MM.1S (cell line): ENCODE results near the gene CCN5.

Experiments
- DNase-seq: peaks from one replicate; pipeline ENCODE4 v3.0.0-alpha.2; 2015
- H2AFZ ChIP-seq: fragments of 300-600 bp; sonication (generic); 2 replicates; pipeline ENCODE4 v1.6.0; 2016; ENCODE audit warnings: antibody characterized with exemption, low read length
- H3F3A ChIP-seq: fragments of 300-600 bp; sonication (generic); 2 replicates; pipeline ENCODE4 v1.6.1; 2016; ENCODE audit warnings: mild to moderate bottlenecking, antibody characterized with exemption, low read length, moderate library complexity, mixed read lengths; ENCODE audit not compliant: insufficient read depth
- H3K27ac ChIP-seq: fragments of 300-600 bp; sonication (generic); 2 replicates; pipeline ENCODE4 v1.5.1; 2016; ENCODE audit warnings: mild to moderate bottlenecking, low read length
- H3K27me3 ChIP-seq: fragments of 300-600 bp; sonication (generic); replicated peaks from 2 replicates; pipeline ENCODE4 v1.6.0; 2016; ENCODE audit warnings: low read length; ENCODE audit not compliant: insufficient read depth
- H3K36me3 ChIP-seq: fragments of 300-600 bp; sonication (generic); replicated peaks from 2 replicates; pipeline ENCODE4 v1.6.1; 2016; ENCODE audit warnings: mild to moderate bottlenecking, low read length, mixed read lengths; ENCODE audit not compliant: insufficient read depth
- H3K4me1 ChIP-seq: fragments of 300-600 bp; sonication (generic); 2 replicates; pipeline ENCODE4 v1.6.1; 2016; ENCODE audit warnings: low read length, mixed read lengths
- H3K4me2 ChIP-seq: fragments of 300-600 bp; sonication (generic); 2 replicates; pipeline ENCODE4 v1.6.0; 2016; ENCODE audit warnings: low read depth, low read length
- H3K4me3 ChIP-seq: fragments of 300-600 bp; sonication (generic); 2 replicates; pipeline ENCODE4 v1.5.1; 2016; ENCODE audit warnings: low read length, mixed read lengths
- H3K79me2 ChIP-seq: fragments of 300-600 bp; sonication (generic); 2 replicates; pipeline ENCODE4 v1.6.1; 2016; ENCODE audit warnings: mixed run types, low read length, mixed read lengths
- H3K9ac ChIP-seq: fragments of 300-600 bp; sonication (generic); 2 replicates; pipeline ENCODE4 v1.6.1; 2016; ENCODE audit warnings: low read length, mixed read lengths
- H3K9me2 ChIP-seq: fragments of 300-600 bp; sonication (generic); replicated peaks from 2 replicates; pipeline ENCODE4 v1.6.1; 2016; ENCODE audit warnings: mild to moderate bottlenecking, low read length, mixed read lengths; ENCODE audit not compliant: insufficient read depth
- H3K9me3 ChIP-seq: fragments of 300-600 bp; sonication (generic); replicated peaks from 2 replicates; pipeline ENCODE4 v1.6.1; 2016; ENCODE audit warnings: mild to moderate bottlenecking, low read length, mixed read lengths; ENCODE audit not compliant: insufficient read depth
- H4K20me1 ChIP-seq: fragments of 300-600 bp; sonication (generic); 2 replicates; pipeline ENCODE4 v1.6.1; 2016; ENCODE audit warnings: mild to moderate bottlenecking, low read length, moderate library complexity, mixed read lengths; ENCODE audit not compliant: insufficient read depth
- EZH2 ChIP-seq: fragments of 300-600 bp; sonication (generic); optimal IDR thresholded peaks from 2 replicates; pipeline ENCODE3; 2017; ENCODE audit warnings: low read depth, mild to moderate bottlenecking, antibody characterized with exemption, low read length, mixed read lengths
- EZH2phosphoT487 ChIP-seq: fragments of 300-600 bp; sonication (generic); IDR thresholded peaks from 2 replicates; pipeline ENCODE4 v1.6.1; 2018; ENCODE audit warnings: antibody characterized with exemption, low read length
- TF ChIP-seq, protein P1 (sequence below): fragments of 300-600 bp; sonication (generic); IDR thresholded peaks from 2 replicates; pipeline ENCODE4 v1.5.1; 2016; ENCODE audit warnings: antibody characterized with exemption, low read length, mixed read lengths

The CCN5 gene

DNA sequence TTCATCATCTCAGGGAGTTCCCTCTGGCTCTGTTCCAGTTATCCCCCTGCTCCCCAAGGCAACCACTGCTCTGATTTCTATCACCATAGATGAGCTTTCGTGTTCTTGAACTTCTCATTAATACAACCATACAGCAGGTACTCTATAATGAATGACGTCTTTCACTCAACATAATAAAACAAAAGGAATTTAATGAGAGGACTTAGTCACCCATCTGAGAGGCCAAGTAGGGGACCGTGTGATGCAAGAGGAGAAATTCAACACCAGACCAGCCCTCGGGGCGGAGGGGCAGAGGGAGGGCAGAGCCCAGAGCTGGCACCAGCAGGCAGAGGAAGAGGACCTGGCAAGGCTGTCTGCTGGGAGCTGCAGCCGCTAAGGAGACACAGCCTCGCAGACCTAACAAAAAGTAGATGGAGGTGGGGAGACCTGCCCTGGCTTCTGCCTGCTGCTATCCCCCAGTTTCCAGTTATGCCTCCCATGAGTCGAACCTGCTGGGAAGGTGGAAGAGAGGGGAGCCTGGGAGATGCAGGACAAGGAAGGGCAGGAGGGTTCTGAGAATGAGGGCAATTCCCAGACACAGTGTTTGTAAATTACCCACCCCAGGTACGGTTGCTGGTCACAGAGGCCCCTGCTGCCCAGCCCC lies 13.8 kb downstream of the CCN5 start:
- Histone ChIP-seq H3F3A (peaks cover 10% of the 10 kb centered on the region), H3K27me3 (peaks cover 30% of the 10 kb centered on the region; the same call in 1 of the 2 replicates), H3K36me3 (no peaks in the 10 kb centered on the region), H3K9ac (no peak overlapping the region), H3K9me3 (no peaks in the 10 kb centered on the region), H4K20me1 (no peaks in the 10 kb centered on the region), H3K4me3 (no peak overlapping the region), H3K79me2 (no peaks in the 10 kb centered on the region), H3K9me2 (no peaks in the 10 kb centered on the region), H3K27ac (no peak overlapping the region), H3K4me2 (no peak overlapping the region), H2AFZ (no peak overlapping the region), H3K4me1 (peaks cover 9% of the 10 kb centered on the region; the same call in 1 of the 2 replicates)
- TF ChIP-seq, protein P1, sequence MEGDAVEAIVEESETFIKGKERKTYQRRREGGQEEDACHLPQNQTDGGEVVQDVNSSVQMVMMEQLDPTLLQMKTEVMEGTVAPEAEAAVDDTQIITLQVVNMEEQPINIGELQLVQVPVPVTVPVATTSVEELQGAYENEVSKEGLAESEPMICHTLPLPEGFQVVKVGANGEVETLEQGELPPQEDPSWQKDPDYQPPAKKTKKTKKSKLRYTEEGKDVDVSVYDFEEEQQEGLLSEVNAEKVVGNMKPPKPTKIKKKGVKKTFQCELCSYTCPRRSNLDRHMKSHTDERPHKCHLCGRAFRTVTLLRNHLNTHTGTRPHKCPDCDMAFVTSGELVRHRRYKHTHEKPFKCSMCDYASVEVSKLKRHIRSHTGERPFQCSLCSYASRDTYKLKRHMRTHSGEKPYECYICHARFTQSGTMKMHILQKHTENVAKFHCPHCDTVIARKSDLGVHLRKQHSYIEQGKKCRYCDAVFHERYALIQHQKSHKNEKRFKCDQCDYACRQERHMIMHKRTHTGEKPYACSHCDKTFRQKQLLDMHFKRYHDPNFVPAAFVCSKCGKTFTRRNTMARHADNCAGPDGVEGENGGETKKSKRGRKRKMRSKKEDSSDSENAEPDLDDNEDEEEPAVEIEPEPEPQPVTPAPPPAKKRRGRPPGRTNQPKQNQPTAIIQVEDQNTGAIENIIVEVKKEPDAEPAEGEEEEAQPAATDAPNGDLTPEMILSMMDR = no peak
- TF ChIP-seq EZH2phosphoT487 (no peak), EZH2 (no peak)
- DNase-seq = no peak

DNA sequence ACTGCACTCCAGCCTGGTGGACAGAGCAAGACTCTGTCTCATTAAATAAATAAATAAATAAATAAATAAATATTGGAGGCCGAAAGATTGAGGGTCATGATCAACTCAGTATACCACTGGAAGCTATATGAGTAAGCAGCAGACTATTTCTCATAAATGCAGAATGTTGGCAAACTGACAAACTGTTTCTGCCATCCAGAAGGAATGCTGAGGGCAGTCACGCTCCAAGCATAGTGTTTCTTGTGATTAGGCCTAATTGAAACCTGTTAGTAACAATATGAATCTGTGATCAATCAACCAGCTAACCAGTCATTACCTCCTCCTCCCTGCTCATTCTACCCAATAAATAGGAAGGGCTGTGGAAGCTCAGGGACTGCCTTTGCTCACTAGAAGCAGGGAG lies 15.3 kb downstream of the CCN5 start:
- TF ChIP-seq EZH2 (no peak), EZH2phosphoT487 (no peak)
- TF ChIP-seq, protein P1 = no peak
- Histone ChIP-seq H3K79me2 (no peaks in the 10 kb centered on the region), H3K4me1 (peaks cover 9% of the 10 kb centered on the region; the same call in 1 of the 2 replicates), H3K27ac (no peak overlapping the region), H3K9me3 (no peaks in the 10 kb centered on the region), H3K27me3 (peaks cover 30% of the 10 kb centered on the region; the same call in 1 of the 2 replicates), H3K9ac (no peak overlapping the region), H3K36me3 (no peaks in the 10 kb centered on the region), H3K4me2 (no peak overlapping the region), H3K4me3 (no peak overlapping the region), H3F3A (peaks cover 10% of the 10 kb centered on the region), H4K20me1 (no peaks in the 10 kb centered on the region), H2AFZ (no peak overlapping the region), H3K9me2 (no peaks in the 10 kb centered on the region)
- DNase-seq = no peak

DNA sequence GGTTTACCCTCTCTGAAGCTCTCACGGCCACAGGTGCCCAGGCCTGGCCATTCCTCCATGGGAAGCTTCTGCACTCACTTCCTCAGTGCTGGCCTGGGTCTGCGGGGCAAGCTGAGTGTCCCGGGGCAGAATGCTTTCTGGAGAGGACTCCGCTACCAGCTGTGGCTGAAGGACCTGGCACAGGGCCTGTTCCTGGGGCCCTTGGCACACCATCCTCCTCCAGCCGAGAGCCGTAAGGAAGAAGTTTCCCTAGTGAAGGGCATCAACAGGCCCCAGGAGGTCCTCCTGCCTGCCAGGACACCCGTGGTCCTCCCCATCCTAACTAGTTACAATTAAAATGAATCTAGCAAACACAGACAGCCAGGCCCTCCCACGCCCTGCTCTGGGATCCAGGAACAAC lies 16.5 kb downstream of the CCN5 start:
- Histone ChIP-seq H3K27me3 (peaks cover 27% of the 10 kb centered on the region; the same call in 1 of the 2 replicates), H3K4me2 (no peak overlapping the region), H3F3A (peaks cover 10% of the 10 kb centered on the region), H2AFZ (no peak overlapping the region), H3K9me2 (no peaks in the 10 kb centered on the region), H3K4me1 (peaks cover 9% of the 10 kb centered on the region; the same call in 1 of the 2 replicates), H3K9ac (no peak overlapping the region), H4K20me1 (no peaks in the 10 kb centered on the region), H3K79me2 (no peaks in the 10 kb centered on the region), H3K27ac (no peak overlapping the region), H3K36me3 (no peaks in the 10 kb centered on the region), H3K9me3 (no peaks in the 10 kb centered on the region), H3K4me3 (no peak overlapping the region)
- TF ChIP-seq EZH2 (no peak), EZH2phosphoT487 (no peak)
- TF ChIP-seq, protein P1 = no peak
- no peak for DNase-seq
